Measurements from ENCODE around the gene MIR17HG.

DNA sequence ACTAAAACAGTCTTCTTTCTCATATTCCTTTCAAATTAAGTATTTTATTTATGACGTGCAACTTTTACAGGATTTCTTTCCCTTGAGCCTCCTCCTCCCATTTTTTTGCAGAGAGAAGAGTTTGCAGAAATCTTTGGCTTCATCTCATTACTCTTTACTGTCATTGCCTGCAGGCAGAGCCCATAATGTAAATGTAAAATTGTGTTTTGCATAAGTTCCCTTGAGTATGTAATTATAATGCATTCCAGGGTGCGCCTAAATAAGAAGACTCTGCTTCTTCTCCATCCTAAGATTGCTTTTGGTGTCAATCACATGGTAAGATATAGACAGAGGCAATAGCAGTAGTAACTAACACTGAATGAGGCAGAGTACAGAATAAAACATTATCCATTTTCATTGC lies 23.0 kb downstream of the MIR17HG start:
- TF ChIP-seq, protein P1, sequence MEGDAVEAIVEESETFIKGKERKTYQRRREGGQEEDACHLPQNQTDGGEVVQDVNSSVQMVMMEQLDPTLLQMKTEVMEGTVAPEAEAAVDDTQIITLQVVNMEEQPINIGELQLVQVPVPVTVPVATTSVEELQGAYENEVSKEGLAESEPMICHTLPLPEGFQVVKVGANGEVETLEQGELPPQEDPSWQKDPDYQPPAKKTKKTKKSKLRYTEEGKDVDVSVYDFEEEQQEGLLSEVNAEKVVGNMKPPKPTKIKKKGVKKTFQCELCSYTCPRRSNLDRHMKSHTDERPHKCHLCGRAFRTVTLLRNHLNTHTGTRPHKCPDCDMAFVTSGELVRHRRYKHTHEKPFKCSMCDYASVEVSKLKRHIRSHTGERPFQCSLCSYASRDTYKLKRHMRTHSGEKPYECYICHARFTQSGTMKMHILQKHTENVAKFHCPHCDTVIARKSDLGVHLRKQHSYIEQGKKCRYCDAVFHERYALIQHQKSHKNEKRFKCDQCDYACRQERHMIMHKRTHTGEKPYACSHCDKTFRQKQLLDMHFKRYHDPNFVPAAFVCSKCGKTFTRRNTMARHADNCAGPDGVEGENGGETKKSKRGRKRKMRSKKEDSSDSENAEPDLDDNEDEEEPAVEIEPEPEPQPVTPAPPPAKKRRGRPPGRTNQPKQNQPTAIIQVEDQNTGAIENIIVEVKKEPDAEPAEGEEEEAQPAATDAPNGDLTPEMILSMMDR (IDR thresholded peaks at IDR 0.05; ENCODE audit: low read depth, low read length, poor library complexity, severe bottlenecking), result no peak
- no peak for TF ChIP-seq EZH2phosphoT487 (IDR thresholded peaks at IDR 0.05; ENCODE audit: borderline replicate concordance, low read length)

All from DOHH2 (cell line).